ENCODE results near the gene DROSHA.

The DROSHA gene

DNA sequence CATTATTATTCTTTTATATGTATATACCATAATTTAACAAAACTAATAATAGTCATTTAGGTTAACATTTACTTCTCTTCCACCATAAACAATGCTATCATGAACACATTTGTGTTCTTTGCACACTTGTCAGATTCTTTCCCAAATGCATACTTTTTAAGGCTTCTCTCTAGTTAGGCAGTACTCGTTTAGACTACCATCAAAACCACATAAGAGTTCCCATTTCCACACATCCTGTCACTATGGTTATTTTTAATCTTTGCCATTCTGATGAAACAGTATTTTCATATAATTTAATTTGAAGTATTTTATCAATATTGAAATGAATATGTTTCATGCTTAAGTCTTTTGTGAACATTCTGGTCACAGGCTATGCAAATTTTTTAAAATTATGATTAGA is 15.1 kb downstream of the DROSHA start:
- no peak for DNase-seq

DNA sequence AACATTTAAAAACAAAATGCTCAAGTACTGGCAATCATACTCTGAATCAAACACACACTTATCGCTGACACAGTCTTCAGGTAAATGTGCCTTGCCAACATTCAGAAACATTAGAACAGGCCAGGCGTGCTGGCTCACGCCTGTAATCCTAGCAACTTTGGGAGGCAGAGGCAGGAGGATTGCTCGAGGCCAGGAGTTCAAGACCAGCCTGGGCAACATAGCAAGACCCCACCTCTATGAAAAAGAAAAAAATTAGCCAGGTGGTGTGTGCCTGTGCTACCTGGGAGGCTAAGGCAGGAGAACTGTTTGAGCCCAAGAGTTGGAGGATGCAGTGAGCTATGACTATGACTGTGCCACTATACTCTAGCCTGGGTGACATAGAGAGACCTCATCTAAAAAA is 20.6 kb downstream of the DROSHA start:
- no peak for DNase-seq

DNA sequence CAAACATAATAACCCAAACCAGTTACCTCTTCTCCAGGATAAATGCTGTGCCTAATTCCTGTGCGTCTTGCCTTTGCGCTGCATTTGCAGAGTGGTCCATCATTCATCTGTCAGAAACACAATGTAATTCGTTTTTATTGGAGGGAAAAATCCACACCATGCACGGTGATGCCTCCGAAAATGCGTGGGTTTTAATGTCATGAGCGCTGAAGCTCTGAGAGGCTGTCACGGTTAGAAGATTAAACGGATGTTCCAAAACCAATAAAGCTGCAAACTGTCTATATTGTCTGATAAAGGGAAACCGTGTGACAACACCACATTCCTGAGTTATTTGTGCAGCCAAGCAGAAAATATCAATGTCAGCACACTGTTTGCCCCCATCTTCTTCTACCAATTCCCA is 27.4 kb downstream of the DROSHA start:
- no peak for DNase-seq

DNA sequence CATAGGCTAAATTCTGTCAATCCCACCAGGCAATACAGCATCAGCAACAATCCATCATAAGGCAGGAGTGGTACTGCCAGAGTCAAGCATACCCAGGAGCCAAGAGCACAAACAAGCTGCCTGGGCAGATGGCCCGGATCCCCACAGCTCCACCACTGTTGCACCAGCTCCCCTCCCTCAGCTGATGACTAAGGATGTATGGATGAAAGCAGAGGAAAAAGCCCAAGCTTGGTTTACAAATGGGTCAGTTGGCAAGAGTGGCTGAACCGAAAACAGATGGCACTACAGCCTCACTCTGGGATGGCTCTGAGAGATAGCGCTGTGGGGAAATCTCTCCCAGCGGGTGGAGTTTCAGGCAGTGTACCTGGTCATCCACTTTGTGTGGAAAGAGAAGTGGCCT is 29.4 kb downstream of the DROSHA start:
- DNase-seq, result peak in 3 of 14 donors; percentile 18 to 94 (median 23)

DNA sequence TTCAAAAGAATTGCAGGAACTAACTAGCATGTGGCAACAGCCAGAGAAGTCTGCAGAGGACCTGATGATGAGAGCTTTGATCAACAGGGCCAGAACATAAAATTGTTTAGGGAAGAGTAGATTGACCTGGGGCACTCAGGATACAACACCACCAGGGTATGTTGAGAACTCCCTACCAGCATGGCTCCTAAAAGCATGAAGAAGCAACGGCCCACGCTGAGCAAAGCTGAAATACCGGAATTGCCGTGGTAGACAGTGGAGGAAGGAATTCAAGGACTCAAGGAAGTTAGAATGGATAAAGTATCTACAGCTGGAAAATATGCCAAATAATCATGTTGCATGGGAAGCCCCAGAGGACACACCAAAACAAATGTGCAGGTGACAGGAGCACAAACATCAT is 31.6 kb downstream of the DROSHA start:
- no peak for DNase-seq

DNA sequence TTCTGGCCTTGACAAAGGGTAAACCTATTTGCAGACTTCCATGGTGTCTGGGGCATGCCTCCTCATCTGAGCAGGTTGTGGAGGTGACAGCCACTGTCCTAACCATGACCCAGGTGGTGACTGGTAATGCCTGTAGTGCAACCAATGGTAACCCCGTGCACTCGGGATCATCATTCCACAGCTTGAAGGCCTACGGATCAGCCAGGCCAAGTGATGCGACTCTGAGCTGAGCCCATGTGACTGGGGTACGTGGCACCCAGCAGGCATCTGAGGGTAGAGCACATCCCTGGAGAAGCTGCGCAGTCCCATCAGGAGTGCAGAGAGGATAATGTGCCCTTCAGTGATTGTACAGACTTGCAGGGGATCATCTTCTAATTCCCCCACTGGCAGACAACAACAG is 35.0 kb downstream of the DROSHA start:
- DNase-seq, result no peak

DNA sequence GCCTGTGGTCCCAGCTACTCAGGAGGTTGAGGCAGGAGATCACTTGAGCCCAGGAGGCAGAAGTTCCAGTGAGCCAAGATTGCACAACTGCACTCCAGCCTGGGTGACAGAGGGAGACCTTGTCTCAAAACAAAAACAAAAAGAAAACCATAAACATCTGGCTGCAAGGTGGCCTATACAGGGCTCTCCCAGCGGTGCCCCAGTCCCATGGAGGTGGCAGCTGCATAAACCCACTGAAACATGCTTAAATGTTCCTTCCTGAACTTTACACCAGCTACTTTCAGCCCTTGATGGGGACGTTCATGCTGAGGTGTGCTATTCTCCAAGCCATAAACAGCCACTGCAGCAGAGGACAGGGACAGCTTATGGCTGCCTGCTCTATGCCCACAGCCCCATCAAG is 35.6 kb downstream of the DROSHA start:
- no peak for DNase-seq

DNA sequence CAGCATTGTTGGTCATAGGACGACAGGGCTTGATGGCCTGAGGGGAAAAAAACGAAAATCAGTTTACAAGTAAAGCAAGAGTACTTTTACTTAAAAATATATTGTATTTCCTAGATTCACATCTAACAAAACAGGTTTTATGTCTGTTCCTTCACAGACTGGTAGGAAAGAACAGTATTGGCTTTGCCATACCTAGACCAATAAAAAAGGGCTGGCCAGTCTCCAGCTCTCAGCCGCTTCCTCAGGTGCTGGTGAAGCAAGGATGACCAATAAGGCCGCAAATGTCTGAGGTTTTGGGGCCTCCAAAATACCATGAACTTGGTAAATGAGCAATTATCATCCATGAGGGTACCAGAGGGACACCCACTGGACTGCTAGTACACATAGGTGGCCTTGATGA is 36.6 kb downstream of the DROSHA start:
- no peak for DNase-seq

DNA sequence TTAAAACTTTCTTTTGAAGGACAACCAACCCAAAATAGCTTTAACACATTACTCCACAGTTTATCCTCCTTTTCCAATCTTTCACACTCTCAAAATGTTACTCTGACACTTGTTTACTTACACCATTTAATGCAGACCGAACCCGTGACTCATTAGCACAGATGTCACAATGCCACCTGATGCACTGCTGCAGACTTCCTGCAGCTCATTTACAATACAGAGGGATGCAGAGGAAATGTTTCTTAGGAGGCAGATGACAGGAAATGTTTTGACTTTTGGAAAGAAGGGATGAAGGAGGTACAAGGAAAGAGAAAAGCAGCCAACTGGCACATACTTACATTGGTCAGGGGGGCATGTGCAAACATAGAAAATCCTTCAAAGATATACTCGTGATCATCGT is 39.0 kb downstream of the DROSHA start:
- DNase-seq, result no peak

DNA sequence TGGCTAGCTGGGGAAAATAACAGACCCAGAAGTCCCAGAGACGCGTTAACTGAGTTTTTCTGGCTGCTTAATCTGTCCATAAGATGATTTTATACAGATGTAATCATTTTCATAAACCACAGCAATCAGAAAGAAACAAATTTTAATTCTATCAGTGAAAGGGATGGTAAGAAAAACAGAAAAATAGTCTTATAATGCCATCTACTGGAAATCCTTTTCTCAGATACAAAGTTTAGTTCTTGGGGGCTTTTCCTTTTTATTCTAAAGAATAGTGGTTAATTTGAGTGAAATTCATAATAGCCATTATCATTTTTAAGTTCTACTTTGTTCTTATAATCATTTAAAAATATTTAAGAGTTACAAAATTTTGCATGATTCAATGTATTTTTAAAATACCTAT is 44.4 kb downstream of the DROSHA start:
- DNase-seq, result no peak

DNA sequence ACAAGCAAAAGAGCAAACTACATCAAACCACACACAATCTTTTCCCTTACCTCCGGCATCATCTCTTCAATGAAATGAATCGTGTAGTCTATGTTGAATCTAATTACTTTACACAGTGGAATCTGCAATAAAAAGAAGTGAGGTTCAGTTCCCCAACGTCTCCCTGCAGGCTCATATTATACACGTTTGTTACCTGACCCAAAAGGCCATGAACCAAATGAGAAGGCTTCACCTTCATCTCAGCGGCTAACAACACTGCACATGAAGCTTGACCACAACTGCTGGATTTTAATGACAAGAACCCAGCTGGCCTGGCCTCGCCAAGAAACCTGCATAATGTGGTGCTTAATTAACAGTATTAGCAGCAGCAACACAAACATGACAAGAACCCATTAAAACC is 45.5 kb downstream of the DROSHA start:
- DNase-seq, result no peak

DNA sequence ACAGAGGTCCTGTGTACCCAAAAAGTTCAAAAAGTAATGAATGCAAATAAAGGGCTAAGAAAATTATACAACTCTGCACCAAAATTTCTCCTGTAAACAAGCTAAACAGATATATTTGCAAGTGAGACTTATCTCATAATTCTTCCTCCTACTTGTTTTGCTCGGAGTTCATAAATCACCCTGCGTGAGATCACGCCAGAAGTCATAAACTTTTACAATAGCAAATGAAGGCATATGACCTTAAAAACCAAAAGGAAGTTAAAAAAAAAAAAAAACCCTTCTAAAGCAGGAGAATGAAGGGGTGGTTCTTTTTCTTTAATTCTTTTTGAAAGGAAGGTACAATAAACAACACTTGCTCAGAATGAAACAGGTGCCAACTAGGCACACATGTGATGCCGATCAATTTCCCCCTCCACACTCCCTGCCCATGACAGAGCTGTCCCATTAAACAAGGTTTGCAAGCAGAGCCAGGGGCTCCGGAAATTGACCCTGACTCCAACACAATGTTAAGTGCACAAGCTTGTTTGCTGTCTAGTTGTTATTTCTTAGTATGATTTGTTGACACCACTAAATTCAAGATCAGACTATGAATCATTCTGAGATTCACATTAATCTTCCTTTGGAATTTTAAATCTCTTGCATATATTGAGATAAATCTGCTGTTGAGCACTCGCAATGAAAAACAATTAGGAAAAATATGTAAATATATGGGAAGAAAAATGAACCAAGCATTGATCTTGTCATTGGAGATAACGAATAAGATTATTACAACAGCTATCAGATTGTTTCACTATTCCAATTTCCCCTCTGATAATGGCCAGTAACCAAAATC is 46.3 kb downstream of the DROSHA start:
- no peak for DNase-seq

DNA sequence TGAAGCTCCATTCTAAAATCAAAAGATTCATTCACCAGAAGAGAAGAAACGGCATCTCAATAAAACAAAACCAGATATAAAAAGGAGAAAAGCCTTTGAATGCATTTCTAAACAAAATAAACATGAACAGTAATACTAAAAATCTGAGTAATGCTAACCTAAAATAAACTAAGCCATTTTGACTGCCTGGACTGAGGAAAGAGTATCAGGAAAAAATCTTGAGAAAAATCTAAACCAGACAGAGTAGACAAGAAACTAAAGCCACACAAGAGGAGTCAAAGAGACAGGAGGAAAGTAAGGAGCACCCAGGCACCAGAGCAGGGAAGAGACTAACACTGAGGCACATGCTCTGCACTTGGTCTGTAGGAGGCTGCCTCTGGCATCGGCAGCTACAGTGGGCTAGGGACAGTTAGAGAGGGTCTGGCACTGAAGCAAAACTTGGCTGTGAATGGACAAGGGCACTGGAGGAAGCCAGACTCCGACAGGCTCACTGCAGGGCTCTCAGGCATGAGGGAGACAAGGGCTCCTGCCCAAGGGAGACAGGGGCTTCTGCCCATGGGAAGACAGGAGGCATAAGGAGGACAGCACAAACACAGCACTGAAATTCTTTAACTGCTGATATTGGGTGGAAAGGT is 50.2 kb downstream of the DROSHA start:
- DNase-seq, result no peak

DNA sequence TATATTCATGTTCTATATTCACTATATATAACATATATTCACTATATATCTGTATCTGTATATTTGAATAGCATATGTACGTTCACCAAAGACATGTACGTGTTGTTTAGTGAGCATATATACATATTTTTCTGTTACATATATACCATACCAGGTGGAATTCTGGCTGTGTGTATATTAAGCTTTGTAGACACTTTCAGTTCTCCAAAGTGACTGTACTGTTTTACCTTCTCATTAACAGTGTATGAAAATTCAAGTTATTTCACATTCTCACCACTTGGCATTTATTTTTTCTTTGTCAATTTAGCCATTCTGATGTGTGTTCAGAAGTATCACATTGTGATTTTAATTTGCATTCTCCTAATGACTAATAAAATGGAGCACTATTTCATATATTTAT is 52.2 kb downstream of the DROSHA start:
- no peak for DNase-seq

DNA sequence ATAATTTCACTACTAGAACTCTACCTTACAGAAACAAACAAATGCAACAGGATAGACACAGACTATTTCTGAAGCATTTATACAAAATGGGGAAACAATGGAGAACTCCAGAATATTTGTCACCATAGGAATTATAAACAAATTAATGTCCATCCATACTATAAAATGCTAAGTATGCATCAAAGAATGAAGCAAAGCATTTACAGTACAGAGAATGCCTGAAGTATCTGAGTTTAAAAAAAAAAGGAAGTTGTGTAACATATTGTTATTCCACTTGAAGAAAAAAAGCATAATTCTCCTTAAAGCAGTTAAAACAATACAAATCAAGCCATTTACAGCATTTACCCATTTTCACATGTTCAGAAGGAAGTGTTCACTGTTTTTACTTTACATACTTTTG is 53.0 kb downstream of the DROSHA start:
- no peak for DNase-seq

DNA sequence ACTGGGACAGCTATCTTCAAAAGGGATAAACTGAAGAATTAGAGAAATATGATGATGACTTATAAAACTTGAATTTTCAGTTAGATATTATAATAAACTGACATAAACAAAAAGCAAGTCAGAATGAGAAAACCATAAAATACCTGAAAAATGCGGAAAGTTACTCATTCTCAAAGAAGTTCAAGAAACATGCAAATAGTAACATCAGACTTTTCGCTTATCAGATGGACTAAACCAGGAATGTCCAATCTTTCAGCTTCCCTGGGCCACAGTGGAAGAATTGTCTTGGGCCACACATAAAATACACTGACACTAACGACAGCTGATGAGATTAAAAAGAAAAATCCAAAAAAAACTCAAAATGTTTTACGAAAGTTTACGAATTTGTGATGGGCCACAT is 53.9 kb downstream of the DROSHA start:
- no peak for DNase-seq

DNA sequence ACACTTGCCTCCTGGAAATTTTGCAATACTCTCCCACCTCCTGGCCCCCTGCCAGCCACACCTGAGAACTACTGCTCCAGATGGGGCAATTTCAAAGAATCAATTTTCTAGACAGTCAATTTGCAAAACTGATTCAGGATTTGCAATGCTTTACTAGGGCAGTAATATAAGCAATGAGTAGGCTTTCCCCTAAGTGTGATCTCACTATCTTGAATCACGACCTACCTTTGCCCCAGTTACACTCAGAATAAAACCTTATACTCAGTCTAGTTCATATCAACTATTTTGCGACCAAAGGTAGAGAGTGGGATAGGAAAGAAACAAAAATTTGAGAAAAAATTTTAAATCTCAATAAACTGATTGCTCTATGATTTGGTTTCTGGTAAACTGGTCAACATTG is 54.4 kb downstream of the DROSHA start:
- no peak for DNase-seq

DNA sequence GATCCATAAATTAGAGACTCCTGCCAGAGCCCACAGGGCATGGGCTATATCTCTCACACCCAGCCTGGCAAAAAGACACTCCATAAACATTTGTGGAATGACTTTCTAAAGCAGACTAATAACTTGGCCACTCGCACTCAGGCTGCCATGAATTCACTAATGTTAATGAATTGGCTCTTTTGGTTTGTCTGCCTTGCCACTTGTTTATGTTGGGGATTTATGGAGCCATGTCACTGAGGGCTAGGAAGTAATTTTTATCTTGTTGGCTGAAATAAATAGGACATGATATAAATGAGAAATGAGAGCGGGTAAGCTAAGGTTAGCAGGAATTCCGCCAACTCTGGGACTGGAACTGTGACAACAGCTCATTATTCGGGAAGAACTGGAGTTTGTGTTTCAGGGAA is 55.2 kb downstream of the DROSHA start:
- peak in 3 of 14 donors; percentile 6 to 28 (median 18) for DNase-seq

DNA sequence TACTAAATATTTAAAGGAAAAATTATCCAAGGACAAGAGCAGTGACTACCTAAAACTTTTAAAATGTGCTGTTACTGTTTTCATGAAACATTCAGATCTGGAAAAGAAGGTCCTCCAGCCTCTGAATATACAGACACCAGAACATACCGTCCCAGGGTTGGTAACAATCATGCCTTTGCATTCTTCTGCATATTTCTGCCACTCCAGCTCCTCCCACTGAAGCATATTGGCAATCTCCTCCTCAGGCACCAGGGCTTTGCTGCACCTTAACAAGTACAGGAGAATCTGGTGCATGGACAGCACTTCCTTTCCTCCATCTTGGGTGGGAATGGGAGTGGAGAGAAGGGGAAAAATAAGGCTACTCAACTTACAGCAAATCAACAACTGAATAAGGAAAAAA is 60.0 kb downstream of the DROSHA start:
- DNase-seq, result no peak

DNA sequence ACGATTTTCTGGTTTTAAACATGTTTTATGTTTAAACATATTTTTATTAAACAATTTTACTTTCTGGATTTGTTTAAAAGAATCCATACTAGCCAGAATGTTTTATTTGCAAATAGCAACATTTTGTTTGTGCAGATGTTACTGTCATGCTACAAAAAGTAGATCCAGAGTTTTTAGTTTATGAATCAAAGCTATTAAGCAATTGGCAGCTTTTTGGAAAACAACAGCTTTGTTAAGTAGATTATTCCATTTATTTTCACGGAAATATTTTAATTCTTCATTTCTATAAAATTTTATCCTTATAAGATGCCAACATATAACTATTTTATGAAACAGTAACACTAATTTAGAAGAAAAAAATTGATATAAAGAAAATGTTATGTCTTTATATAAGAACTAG is 60.9 kb downstream of the DROSHA start:
- no peak for DNase-seq

DNA sequence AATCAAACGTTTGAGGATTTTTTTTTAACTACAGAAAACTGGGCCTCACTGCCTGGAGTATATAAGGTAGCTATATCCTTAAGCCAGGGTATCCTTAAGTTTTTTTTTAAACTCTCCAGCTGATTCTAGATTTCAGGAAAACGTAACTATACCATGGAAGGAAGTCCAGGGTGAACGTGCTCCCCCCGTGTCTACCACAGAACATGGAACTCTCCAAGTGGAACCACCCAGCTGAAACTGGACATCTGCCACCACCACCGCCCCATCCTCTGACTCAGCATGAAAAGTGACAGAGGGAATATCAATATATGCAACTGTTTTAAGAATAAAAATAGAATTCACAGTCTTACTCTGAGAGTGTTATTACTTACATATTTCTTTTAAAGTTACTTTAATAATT is 61.3 kb downstream of the DROSHA start:
- DNase-seq, result no peak

DNA sequence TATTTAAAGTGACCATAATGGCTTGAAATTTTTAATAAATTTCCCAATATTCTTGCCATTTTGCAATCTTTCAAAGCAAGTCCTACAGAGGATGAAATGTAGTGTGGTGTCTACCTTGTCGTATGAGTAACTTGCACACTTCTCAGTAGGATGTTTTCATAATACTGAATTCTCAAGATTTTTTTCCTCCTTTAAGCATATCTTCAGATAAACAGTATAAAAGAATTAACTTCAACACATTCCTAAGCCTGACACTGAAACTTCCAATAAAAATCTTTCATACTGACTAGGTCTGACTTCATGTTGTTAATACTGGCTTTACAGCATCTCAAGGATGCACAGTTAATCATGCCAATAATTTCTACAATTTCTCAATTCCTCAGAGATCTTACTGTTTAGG is 62.0 kb downstream of the DROSHA start:
- DNase-seq, result no peak

DNA sequence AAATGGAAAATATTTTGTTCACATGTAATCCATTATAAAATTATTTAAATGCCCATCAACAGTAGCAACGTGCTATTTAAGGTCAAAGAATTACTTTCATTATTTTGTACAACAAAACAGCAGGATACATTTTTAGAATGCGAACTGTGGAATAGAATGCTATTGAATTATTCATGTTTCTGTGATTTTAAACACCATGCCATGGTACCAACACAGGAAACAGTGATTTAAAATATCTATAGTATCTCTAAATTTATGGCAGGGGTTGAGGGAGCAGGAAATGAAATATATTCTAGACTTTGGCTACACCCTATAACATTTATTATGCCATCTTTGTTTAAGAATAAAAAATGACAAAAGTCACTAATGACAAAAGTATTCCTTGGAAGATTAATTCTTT is 62.4 kb downstream of the DROSHA start:
- no peak for DNase-seq

DNA sequence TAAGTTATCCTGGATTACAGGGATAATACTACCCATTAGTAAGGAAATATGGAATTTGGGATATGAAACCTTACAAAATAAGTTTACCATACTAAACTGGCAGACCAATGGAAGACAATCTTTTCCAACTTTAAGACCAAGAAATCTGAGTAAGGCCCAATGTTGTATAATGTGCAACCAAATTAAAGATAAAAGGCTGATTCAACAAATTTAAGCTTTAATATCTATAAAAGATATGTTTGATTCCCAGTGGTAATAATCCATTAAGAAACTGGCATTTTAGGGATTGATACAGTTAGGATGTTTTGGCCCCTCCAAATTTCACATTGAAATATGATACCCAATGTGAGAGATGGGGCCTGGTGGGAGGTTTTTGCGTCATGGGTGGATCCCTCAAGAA is 66.6 kb downstream of the DROSHA start:
- DNase-seq, result no peak

DNA sequence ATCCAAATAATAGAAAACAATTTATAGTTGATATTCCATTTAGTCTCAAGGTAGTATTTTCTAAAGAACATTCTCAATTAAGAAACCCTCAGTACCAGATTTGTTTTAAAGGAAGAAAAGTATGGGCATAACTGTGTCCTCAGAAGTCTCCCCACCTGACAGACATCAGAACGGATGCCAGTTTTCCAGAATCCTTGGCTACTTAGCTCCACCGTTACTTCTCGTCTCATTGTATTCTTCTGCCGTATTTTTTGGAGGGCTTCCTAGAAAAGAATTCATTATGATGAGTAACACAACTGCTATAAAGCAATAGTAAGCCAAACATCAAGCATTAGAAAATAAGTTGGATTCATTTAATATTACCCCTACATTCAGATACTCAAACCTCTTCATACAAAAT is 67.8 kb downstream of the DROSHA start:
- DNase-seq, result no peak
